Esophagus muscularis mucosa (tissue), 4 donors: ENCODE results near the gene GTF2H3. TPM values are rescaled to one million over a fixed set of nuclear protein-coding genes. Genes with fewer than 3 reads are reported as not detected.

Experiments
- DNase-seq: peaks from one replicate; pipeline ENCODE4 v3.0.0-alpha.2; 2017; ENCODE audit errors: extremely low spot score
- H3K27ac ChIP-seq, 4 donors: fragments of 200-600 bp; sonication (generic); replicated peaks in 1 of 4; 1 replicate in 3 of 4; 2 replicates in 1 of 4; pipeline ENCODE4 v1.5.1; 2016 to 2019; ENCODE audit warnings: mild to moderate bottlenecking in 1 of 4
- H3K27me3 ChIP-seq, 4 donors: fragments of 200-600 bp; sonication (generic); one replicate each; pipeline versions ENCODE4 v1.5.1 to v1.6.0; 2016 to 2019
- H3K36me3 ChIP-seq, 4 donors: fragments of 200-600 bp; sonication (generic); one replicate each; pipeline ENCODE4 v1.5.1; 2016 to 2019
- H3K4me1 ChIP-seq, 4 donors: fragments of 200-600 bp; sonication (generic); one replicate each; pipeline ENCODE4 v1.5.1; 2016 to 2019
- H3K4me3 ChIP-seq, 4 donors: fragments of 200-600 bp; sonication (generic); 1 replicate in 2 of 4; 2 replicates in 2 of 4; pipeline ENCODE4 v1.5.1; 2016 to 2019; ENCODE audit warnings: mild to moderate bottlenecking in 4 of 4, moderate library complexity in 1 of 4
- H3K9me3 ChIP-seq, 4 donors: fragments of 200-600 bp; sonication (generic); 1 replicate in 3 of 4; 2 replicates in 1 of 4; pipeline ENCODE4 v1.5.1; 2016 to 2019
- CTCF ChIP-seq, 3 experiments: fragments of 200-600 bp in 2 of 3; fragments of 450-650 bp in 1 of 3; sonication (generic) in 2 of 3; IDR thresholded peaks; one replicate each; pipeline ENCODE4 v1.5.1; 2017 to 2019; ENCODE audit warnings: antibody characterized with exemption in 3 of 3, mild to moderate bottlenecking in 2 of 3, moderate library complexity in 1 of 3
- EP300 ChIP-seq: sonication (generic); formaldehyde crosslinking; IDR thresholded peaks from one replicate; pipeline ENCODE4 v1.6.1; 2017; ENCODE audit warnings: antibody characterized with exemption
- POLR2A ChIP-seq: fragments of 450-650 bp; IDR thresholded peaks from one replicate; pipeline ENCODE4 v1.6.1; 2017; ENCODE audit warnings: antibody characterized with exemption, moderate library complexity, mild to moderate bottlenecking, low read depth
- POLR2AphosphoS5 ChIP-seq, 2 donors: sonication (generic); formaldehyde crosslinking; IDR thresholded peaks; one replicate each; pipeline ENCODE4 v1.6.1; 2017; ENCODE audit warnings: antibody characterized with exemption in 2 of 2
- WGBS: methylation state at CpG from one replicate; pipeline ENCODE4 v1.1.5; 2018; 5-methylcytosine and 5-hydroxymethylcytosine counted together
- intact Hi-C: fragments of 100-400 bp; cut with DNase I; formaldehyde crosslinking; loops from one replicate; pipeline ENCODE4 v1.15.1; 2023
- total RNA-seq, 4 donors: library from RNA; depleted of rRNA; stranded (reverse); fragments of >200 nt; gene quantifications; one replicate each; pipeline versions ENCODE4 v1.1.0 to v1.2.1, GENCODE V29; 2016

GTF2H3 gene
- total RNA-seq, 4 donors from 2014 or later = 9.9 to 24.3 (median 18.7) TPM

- Histone ChIP-seq H3K4me3 (no peak overlapping the region), H3K9me3 (no peaks in the 10 kb centered on the region), H3K27me3 (no peaks in the 10 kb centered on the region), H3K27ac (no peak overlapping the region), H3K4me1 (peaks cover 0 to 5% (median 2%) of the 10 kb centered on the region in 4 donors), H3K36me3 (peaks cover 85 to 99% (median 91%) of the 10 kb centered on the region in 4 donors)
- WGBS = 83% methylated on average over 13 of the region's 15 CpGs
- intact Hi-C loops = no loop called here
- TF ChIP-seq EP300 (no peak), POLR2AphosphoS5 (IDR thresholded peaks at IDR 0.05) (no peak), POLR2A (no peak), CTCF (IDR thresholded peaks at IDR 0.05) (no peak)
- no peak for DNase-seq
These were observed 11.8 kb upstream of the GTF2H3 start for GRCh38 chr12:123621619-123622530.

- Histone ChIP-seq H3K27me3 (no peaks in the 10 kb centered on the region), H3K4me1 (peaks cover 12 to 34% (median 23%) of the 10 kb centered on the region in 4 donors), H3K27ac (peak overlapping the region; percentile 81 to 90 (median 86)), H3K9me3 (no peaks in the 10 kb centered on the region), H3K36me3 (peaks cover 25 to 35% (median 29%) of the 10 kb centered on the region in 4 donors), H3K4me3 (peak overlapping the region; percentile 81 to 99 (median 95))
- TF ChIP-seq CTCF (IDR thresholded peaks at IDR 0.05) (no peak), EP300 (no peak), POLR2AphosphoS5 (IDR thresholded peaks at IDR 0.05) (no peak), POLR2A (no peak)
- intact Hi-C loops = no loop called here
- DNase-seq = no peak
- 22% methylated on average over 19 of the region's 19 CpGs for WGBS
These were observed 523 bp downstream of the GTF2H3 start for GRCh38 chr12:123634142-123634561.

GRCh38 chr12:123643911-123644310 lies 10.3 kb downstream of the GTF2H3 start:
- peaks cover 38 to 84% (median 64%) of the 10 kb centered on the region in 4 donors for H3K36me3 ChIP-seq
- intact Hi-C loops = no loop called here
- DNase-seq = no peak
- no peaks in the 10 kb centered on the region for H3K27me3 ChIP-seq
- no peaks in the 10 kb centered on the region for H3K4me1 ChIP-seq
- H3K9me3 ChIP-seq = no peaks in the 10 kb centered on the region
- no peak for TF ChIP-seq CTCF (IDR thresholded peaks at IDR 0.05)
- TF ChIP-seq POLR2AphosphoS5 (IDR thresholded peaks at IDR 0.05) = no peak
- TF ChIP-seq POLR2A = no peak
- no peak overlapping the region for H3K27ac ChIP-seq
- H3K4me3 ChIP-seq = no peak overlapping the region
- 94% methylated on average over 7 of the region's 7 CpGs for WGBS

GRCh38 chr12:123645380-123645779 lies 11.8 kb downstream of the GTF2H3 start:
- Histone ChIP-seq H3K27ac (no peak overlapping the region), H3K36me3 (peaks cover 40 to 86% (median 73%) of the 10 kb centered on the region in 4 donors), H3K4me3 (no peak overlapping the region), H3K27me3 (no peaks in the 10 kb centered on the region), H3K9me3 (no peaks in the 10 kb centered on the region), H3K4me1 (no peaks in the 10 kb centered on the region)
- TF ChIP-seq POLR2AphosphoS5 (IDR thresholded peaks at IDR 0.05) = no peak
- TF ChIP-seq CTCF (IDR thresholded peaks at IDR 0.05) = no peak
- no peak for TF ChIP-seq POLR2A
- TF ChIP-seq EP300 = no peak
- 94% methylated on average over 3 of the region's 3 CpGs for WGBS
- intact Hi-C loops = no loop called here
- DNase-seq = no peak
